Activated T-helper 2 cell treated with anti-CD3 and anti-CD28 coated beads, Interferon-gamma antibody, Interleukin-2, Interleukin-4, amounts not matched to agents 10 μg/mL and 5 μg/mL and 100 μg/mL, durations not matched to agents 14 hours and 24 hours and 36 hours (primary cell): ENCODE data around the gene CPSF7. TPM values are rescaled to one million over a fixed set of nuclear protein-coding genes. Genes with fewer than 3 reads are reported as not detected.

ENCODE experiments used
- DNase-seq: peaks from one replicate; pipeline ENCODE4 v3.0.0; 2021; ENCODE audit warnings: low spot score
- H3K27ac Mint-ChIP-seq: one replicate; pipeline ENCODE4 v1.8.0; 2021; ENCODE audit warnings: mixed read lengths
- H3K27me3 Mint-ChIP-seq: one replicate; pipeline ENCODE4 v1.8.0; 2021; ENCODE audit warnings: low read depth, mixed read lengths
- H3K36me3 Mint-ChIP-seq: one replicate; pipeline ENCODE4 v1.8.0; 2021; ENCODE audit warnings: low read depth, mixed read lengths
- H3K4me1 Mint-ChIP-seq: one replicate; pipeline ENCODE4 v1.8.0; 2021; ENCODE audit warnings: low read depth, mixed read lengths
- H3K4me3 Mint-ChIP-seq: one replicate; pipeline ENCODE4 v1.8.0; 2021; ENCODE audit warnings: low read depth, mild to moderate bottlenecking, moderate library complexity, mixed read lengths
- H3K9me3 Mint-ChIP-seq: one replicate; pipeline ENCODE4 v1.8.0; 2021; ENCODE audit warnings: mixed read lengths
- intact Hi-C: fragments of 100-400 bp; cut with micrococcal nuclease; formaldehyde crosslinking; loops from one replicate; pipeline ENCODE4 v1.15.1; 2023
- total RNA-seq: library from RNA; stranded (reverse); gene quantifications from 2 replicates; pipeline ENCODE4 v1.2.3, GENCODE V29; 2022

Gene CPSF7
- total RNA-seq, 1 donor from 2014 or later: 123 TPM

- no peak for DNase-seq
- Mint-ChIP-seq H3K4me1 (peaks cover 8% of the 10 kb centered on the region), H3K4me3 (no peak overlapping the region), H3K27me3 (no peaks in the 10 kb centered on the region), H3K36me3 (peaks cover 73% of the 10 kb centered on the region), H3K9me3 (peaks cover 7% of the 10 kb centered on the region), H3K27ac (no peak overlapping the region)
- intact Hi-C loops: no loop called here
Observed at GRCh38 chr11:61370349-61371005, 59.3 kb downstream of the CPSF7 start.

- Mint-ChIP-seq H3K27ac (peak overlapping the region; percentile 4), H3K4me1 (peaks cover 8% of the 10 kb centered on the region), H3K27me3 (no peaks in the 10 kb centered on the region), H3K36me3 (peaks cover 72% of the 10 kb centered on the region), H3K9me3 (peaks cover 7% of the 10 kb centered on the region), H3K4me3 (no peak overlapping the region)
- DNase-seq: no peak
- intact Hi-C loops: no loop called here
Observed at GRCh38 chr11:61369372-61370348, 60.1 kb downstream of the CPSF7 start.

- Mint-ChIP-seq H3K4me3 (no peak overlapping the region), H3K27ac (no peak overlapping the region), H3K27me3 (no peaks in the 10 kb centered on the region), H3K9me3 (peaks cover 7% of the 10 kb centered on the region), H3K36me3 (peaks cover 76% of the 10 kb centered on the region), H3K4me1 (peaks cover 10% of the 10 kb centered on the region)
- intact Hi-C loops: no loop called here
- DNase-seq: no peak
Observed at GRCh38 chr11:61368646-61369045, 61.1 kb downstream of the CPSF7 start.

GRCh38 chr11:61367406-61367805 is 62.4 kb downstream of the CPSF7 start:
- H3K27me3 Mint-ChIP-seq: no peaks in the 10 kb centered on the region

GRCh38 chr11:61364012-61364675 is 65.6 kb downstream of the CPSF7 start:
- H3K4me3 Mint-ChIP-seq: peak overlapping the region; percentile 100
- no peak overlapping the region for H3K27ac Mint-ChIP-seq
- H3K27me3 Mint-ChIP-seq: no peaks in the 10 kb centered on the region
- peaks cover 21% of the 10 kb centered on the region for H3K4me1 Mint-ChIP-seq
- H3K9me3 Mint-ChIP-seq: no peaks in the 10 kb centered on the region
- DNase-seq: no peak
- intact Hi-C loops: no loop called here
- peaks cover 56% of the 10 kb centered on the region for H3K36me3 Mint-ChIP-seq

More at GRCh38 chr11:61367406-61367805, 62.4 kb downstream of the CPSF7 start:
- Mint-ChIP-seq H3K9me3 (peaks cover 4% of the 10 kb centered on the region), H3K36me3 (peaks cover 82% of the 10 kb centered on the region), H3K27ac (no peak overlapping the region), H3K4me1 (peaks cover 18% of the 10 kb centered on the region), H3K4me3 (no peak overlapping the region)
- DNase-seq: no peak
- intact Hi-C loops: no loop called here

GRCh38 chr11:61362542-61362875 is 67.3 kb downstream of the CPSF7 start:
- Mint-ChIP-seq H3K27me3 (no peaks in the 10 kb centered on the region), H3K9me3 (no peaks in the 10 kb centered on the region), H3K4me3 (peak overlapping the region; percentile 100), H3K4me1 (peaks cover 22% of the 10 kb centered on the region), H3K36me3 (peaks cover 41% of the 10 kb centered on the region), H3K27ac (peak overlapping the region; percentile 99)
- peak; percentile 36 for DNase-seq
- intact Hi-C loops: loop anchor here (1.0 to 2.0 kb wide), 3 partner anchors 29 to 68 kb away; partner anchors contain the start of genes DDB1, SDHAF2, TKFC and TMEM216

- DNase-seq: peak; percentile 91
- peaks cover 22% of the 10 kb centered on the region for H3K4me1 Mint-ChIP-seq
- peak within 1 kb of the TSS; percentile 99 for H3K27ac Mint-ChIP-seq
- peaks cover 36% of the 10 kb centered on the region for H3K36me3 Mint-ChIP-seq
- peak within 1 kb of the TSS; percentile 100 for H3K4me3 Mint-ChIP-seq
- no peaks in the 10 kb centered on the region for H3K9me3 Mint-ChIP-seq
- H3K27me3 Mint-ChIP-seq: no peaks in the 10 kb centered on the region
- intact Hi-C loops: loop anchor here (1.0 to 2.0 kb wide), 3 partner anchors 29 to 68 kb away; partner anchors contain the start of genes DDB1, SDHAF2, TKFC and TMEM216
Observed at GRCh38 chr11:61361741-61362541, 67.8 kb downstream of the CPSF7 start, which contains the start of the genes CYB561A3 and TMEM138. Gene CYB561A3, minus strand, starts transcription at chr11:61361882. Its CDS starts 5,169 bp downstream, at chr11:61356713. Gene TMEM138, plus strand, starts transcription at chr11:61362374. Its CDS starts 2,017 bp downstream, at chr11:61364391.

- H3K27ac Mint-ChIP-seq: peak overlapping the region; percentile 99
- H3K27me3 Mint-ChIP-seq: no peaks in the 10 kb centered on the region
- H3K9me3 Mint-ChIP-seq: no peaks in the 10 kb centered on the region
- H3K4me1 Mint-ChIP-seq: peaks cover 22% of the 10 kb centered on the region
- peak overlapping the region; percentile 100 for H3K4me3 Mint-ChIP-seq
- DNase-seq: no peak
- H3K36me3 Mint-ChIP-seq: peaks cover 29% of the 10 kb centered on the region
- intact Hi-C loops: no loop called here
Observed at GRCh38 chr11:61361237-61361740, 68.5 kb downstream of the CPSF7 start.

- no peak overlapping the region for H3K4me3 Mint-ChIP-seq
- intact Hi-C loops: no loop called here
- no peaks in the 10 kb centered on the region for H3K27me3 Mint-ChIP-seq
- peaks cover 22% of the 10 kb centered on the region for H3K4me1 Mint-ChIP-seq
- DNase-seq: no peak
- peaks cover 21% of the 10 kb centered on the region for H3K36me3 Mint-ChIP-seq
- no peak overlapping the region for H3K27ac Mint-ChIP-seq
- H3K9me3 Mint-ChIP-seq: no peaks in the 10 kb centered on the region
Observed at GRCh38 chr11:61359516-61359915, 70.3 kb downstream of the CPSF7 start.

- no peak for DNase-seq
- peaks cover 20% of the 10 kb centered on the region for H3K4me1 Mint-ChIP-seq
- H3K36me3 Mint-ChIP-seq: peaks cover 16% of the 10 kb centered on the region
- no peaks in the 10 kb centered on the region for H3K9me3 Mint-ChIP-seq
- H3K4me3 Mint-ChIP-seq: no peak overlapping the region
- intact Hi-C loops: no loop called here
- no peak overlapping the region for H3K27ac Mint-ChIP-seq
- H3K27me3 Mint-ChIP-seq: no peaks in the 10 kb centered on the region
Observed at GRCh38 chr11:61358566-61358965, 71.2 kb downstream of the CPSF7 start.

- H3K27ac Mint-ChIP-seq: no peak overlapping the region
- H3K9me3 Mint-ChIP-seq: no peaks in the 10 kb centered on the region
- no peaks in the 10 kb centered on the region for H3K27me3 Mint-ChIP-seq
- H3K36me3 Mint-ChIP-seq: peaks cover 18% of the 10 kb centered on the region
- intact Hi-C loops: no loop called here
- H3K4me1 Mint-ChIP-seq: peaks cover 14% of the 10 kb centered on the region
- no peak overlapping the region for H3K4me3 Mint-ChIP-seq
- DNase-seq: no peak
Observed at GRCh38 chr11:61357894-61358239, 71.9 kb downstream of the CPSF7 start.
